ENCODE results near the gene GAGE10.

Gene GAGE10

GRCh38 chrX:49269010-49269766 lies 34.3 kb upstream of the GAGE10 start:
- WGBS (ENCODE audit: insufficient coverage): 46% methylated on average over 45 of the region's 45 CpGs
- Histone ChIP-seq H3K9me3 (ENCODE audit: control extremely low read depth in 1 of 5, control insufficient read depth in 4 of 5, insufficient read depth in 2 of 5, low read depth in 1 of 5, low read length in 4 of 5) (peaks cover 0 to 3% (median 0%) of the 10 kb centered on the region in 5 experiments), H3K36me3 (ENCODE audit: control insufficient read depth in 4 of 4, insufficient read depth in 4 of 4, low read length in 3 of 4) (peaks cover 0 to 8% (median 2%) of the 10 kb centered on the region in 4 experiments), H3K4me1 (ENCODE audit: control extremely low read depth in 1 of 4, control insufficient read depth in 4 of 4, insufficient read depth in 4 of 4, low read length in 3 of 4) (peaks cover 5 to 44% (median 23%) of the 10 kb centered on the region in 4 experiments), H3K4me3 (ENCODE audit: control insufficient read depth in 1 of 7, extremely low read depth in 1 of 7, insufficient read depth in 4 of 7, low read depth in 2 of 7, low read length in 6 of 7) (peak overlapping the region; percentile 62 to 89 (median 74)), H3K27ac (ENCODE audit: insufficient read depth in 1 of 2, low read depth in 1 of 2, low read length in 2 of 2, poor library complexity in 1 of 2, severe bottlenecking in 2 of 2) (peak overlapping the region; percentile 88 to 95), H3K27me3 (replicated peaks in 2 of 5; ENCODE audit: control insufficient read depth in 4 of 5, insufficient read depth in 5 of 5, low read length in 4 of 5) (no peaks in the 10 kb centered on the region)
- DNase-seq: peak; percentile 97 to 99 (median 99)
- POLR2A ChIA-PET: interaction anchor here (0.5 kb wide), 1 partner anchor 32 kb away, joined by 4 read pairs; no protein-coding TSS in a partner anchor
- CTCF ChIA-PET: interaction anchor here (0.8 kb wide), 1 partner anchor 114 kb away, joined by 3 read pairs; no protein-coding TSS in a partner anchor

GRCh38 chrX:49269767-49270248 lies 33.6 kb upstream of the GAGE10 start, which contains the start of gene PPP1R3F:
PPP1R3F (plus strand) TSS chrX:49269793; CDS start chrX:49269870, 77 bp downstream.
- H3K27ac ChIP-seq (ENCODE audit: insufficient read depth in 1 of 2, low read depth in 1 of 2, low read length in 2 of 2, poor library complexity in 1 of 2, severe bottlenecking in 2 of 2): peak within 1 kb of the TSS; percentile 88 to 95
- H3K4me3 ChIP-seq (ENCODE audit: control insufficient read depth in 1 of 7, extremely low read depth in 1 of 7, insufficient read depth in 4 of 7, low read depth in 2 of 7, low read length in 6 of 7): peak within 1 kb of the TSS; percentile 62 to 89 (median 74)
- DNase-seq: no peak
- peaks cover 0 to 3% (median 0%) of the 10 kb centered on the region in 5 experiments for H3K9me3 ChIP-seq (ENCODE audit: control extremely low read depth in 1 of 5, control insufficient read depth in 4 of 5, insufficient read depth in 2 of 5, low read depth in 1 of 5, low read length in 4 of 5)
- H3K4me1 ChIP-seq (ENCODE audit: control extremely low read depth in 1 of 4, control insufficient read depth in 4 of 4, insufficient read depth in 4 of 4, low read length in 3 of 4): peaks cover 5 to 44% (median 24%) of the 10 kb centered on the region in 4 experiments
- ChIA-PET CTCF (no interaction called here), POLR2A (interaction anchor here (0.5 kb wide), 1 partner anchor 31 kb away, joined by 4 read pairs; no protein-coding TSS in a partner anchor)
- no peaks in the 10 kb centered on the region for H3K27me3 ChIP-seq (replicated peaks in 2 of 5; ENCODE audit: control insufficient read depth in 4 of 5, insufficient read depth in 5 of 5, low read length in 4 of 5)
- H3K36me3 ChIP-seq (ENCODE audit: control insufficient read depth in 4 of 4, insufficient read depth in 4 of 4, low read length in 3 of 4): peaks cover 0 to 8% (median 2%) of the 10 kb centered on the region in 4 experiments
- 46% methylated on average over 64 of the region's 70 CpGs for WGBS (ENCODE audit: insufficient coverage)

GRCh38 chrX:49270249-49270921 lies 33.1 kb upstream of the GAGE10 start:
- Histone ChIP-seq H3K9me3 (ENCODE audit: control extremely low read depth in 1 of 5, control insufficient read depth in 4 of 5, insufficient read depth in 2 of 5, low read depth in 1 of 5, low read length in 4 of 5) (peaks cover 0 to 3% (median 0%) of the 10 kb centered on the region in 5 experiments), H3K4me1 (ENCODE audit: control extremely low read depth in 1 of 4, control insufficient read depth in 4 of 4, insufficient read depth in 4 of 4, low read length in 3 of 4) (peaks cover 5 to 44% (median 25%) of the 10 kb centered on the region in 4 experiments), H3K27me3 (replicated peaks in 2 of 5; ENCODE audit: control insufficient read depth in 4 of 5, insufficient read depth in 5 of 5, low read length in 4 of 5) (no peaks in the 10 kb centered on the region), H3K4me3 (ENCODE audit: control insufficient read depth in 1 of 7, extremely low read depth in 1 of 7, insufficient read depth in 4 of 7, low read depth in 2 of 7, low read length in 6 of 7) (peak overlapping the region; percentile 34 to 89 (median 69)), H3K36me3 (ENCODE audit: control insufficient read depth in 4 of 4, insufficient read depth in 4 of 4, low read length in 3 of 4) (peaks cover 0 to 8% (median 2%) of the 10 kb centered on the region in 4 experiments), H3K27ac (ENCODE audit: insufficient read depth in 1 of 2, low read depth in 1 of 2, low read length in 2 of 2, poor library complexity in 1 of 2, severe bottlenecking in 2 of 2) (peak overlapping the region; percentile 55 to 95)
- ChIA-PET CTCF (interaction anchor here (0.8 kb wide), 1 partner anchor 80 kb away, joined by 3 read pairs; no protein-coding TSS in a partner anchor), POLR2A (no interaction called here)
- DNase-seq: no peak
- 65% methylated on average over 64 of the region's 66 CpGs for WGBS (ENCODE audit: insufficient coverage)

DNA sequence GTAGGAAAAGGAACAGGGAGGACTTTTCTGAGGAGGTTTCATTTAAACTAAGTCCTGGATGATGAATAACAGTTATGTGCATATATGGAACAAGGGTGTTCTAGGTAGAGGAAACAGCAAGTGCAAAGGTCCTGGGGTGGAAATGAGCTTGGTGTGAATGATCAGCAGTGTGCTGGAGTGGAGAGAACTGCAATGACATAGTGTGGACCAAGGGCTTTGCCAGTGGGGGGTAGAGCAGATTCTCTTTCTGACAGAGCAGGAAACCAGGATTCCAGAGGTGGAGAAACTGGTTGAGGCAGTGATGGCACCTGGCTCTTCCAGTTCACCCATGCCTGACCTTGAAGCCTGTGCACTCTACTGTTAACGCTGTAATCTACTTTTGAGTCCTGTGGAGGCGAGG lies 32.1 kb upstream of the GAGE10 start:
- H3K4me1 ChIP-seq (ENCODE audit: control extremely low read depth in 1 of 4, control insufficient read depth in 4 of 4, insufficient read depth in 4 of 4, low read length in 3 of 4): peaks cover 5 to 44% (median 25%) of the 10 kb centered on the region in 4 experiments
- H3K4me3 ChIP-seq (ENCODE audit: control insufficient read depth in 1 of 7, extremely low read depth in 1 of 7, insufficient read depth in 4 of 7, low read depth in 2 of 7, low read length in 6 of 7): no peak overlapping the region
- 77% methylated on average over 2 of the region's 2 CpGs for WGBS (ENCODE audit: insufficient coverage)

GRCh38 chrX:49272421-49272820 lies 31.0 kb upstream of the GAGE10 start:
- WGBS (ENCODE audit: insufficient coverage): 20% methylated on average over 1 of the region's 6 CpGs
- POLR2A ChIA-PET: interaction anchor here (0.6 kb wide), 1 partner anchor 353 kb away, joined by 3 read pairs; the partner anchor contains the start of gene PIM2
- CTCF ChIA-PET: interaction anchor here (0.5 to 1.5 kb wide), 3 partner anchors 11 to 116 kb away, joined by 3 to 4 read pairs (median 3); no protein-coding TSS in a partner anchor
- Histone ChIP-seq H3K36me3 (ENCODE audit: control insufficient read depth in 4 of 4, insufficient read depth in 4 of 4, low read length in 3 of 4) (peaks cover 0 to 8% (median 2%) of the 10 kb centered on the region in 4 experiments), H3K4me1 (ENCODE audit: control extremely low read depth in 1 of 4, control insufficient read depth in 4 of 4, insufficient read depth in 4 of 4, low read length in 3 of 4) (peaks cover 5 to 44% (median 25%) of the 10 kb centered on the region in 4 experiments), H3K27ac (ENCODE audit: insufficient read depth in 1 of 2, low read depth in 1 of 2, low read length in 2 of 2, poor library complexity in 1 of 2, severe bottlenecking in 2 of 2) (no peak overlapping the region), H3K4me3 (ENCODE audit: control insufficient read depth in 1 of 7, extremely low read depth in 1 of 7, insufficient read depth in 4 of 7, low read depth in 2 of 7, low read length in 6 of 7) (peak overlapping the region in 1 of 7 experiments; percentile 42), H3K27me3 (replicated peaks in 2 of 5; ENCODE audit: control insufficient read depth in 4 of 5, insufficient read depth in 5 of 5, low read length in 4 of 5) (no peaks in the 10 kb centered on the region), H3K9me3 (ENCODE audit: control extremely low read depth in 1 of 5, control insufficient read depth in 4 of 5, insufficient read depth in 2 of 5, low read depth in 1 of 5, low read length in 4 of 5) (peaks cover 0 to 3% (median 0%) of the 10 kb centered on the region in 5 experiments)
- DNase-seq: no peak

More for the DNA sequence above, 32.1 kb upstream of the GAGE10 start:
- Histone ChIP-seq H3K27ac (ENCODE audit: insufficient read depth in 1 of 2, low read depth in 1 of 2, low read length in 2 of 2, poor library complexity in 1 of 2, severe bottlenecking in 2 of 2) (no peak overlapping the region), H3K9me3 (ENCODE audit: control extremely low read depth in 1 of 5, control insufficient read depth in 4 of 5, insufficient read depth in 2 of 5, low read depth in 1 of 5, low read length in 4 of 5) (peaks cover 0 to 3% (median 0%) of the 10 kb centered on the region in 5 experiments), H3K36me3 (ENCODE audit: control insufficient read depth in 4 of 4, insufficient read depth in 4 of 4, low read length in 3 of 4) (peaks cover 0 to 8% (median 2%) of the 10 kb centered on the region in 4 experiments), H3K27me3 (replicated peaks in 2 of 5; ENCODE audit: control insufficient read depth in 4 of 5, insufficient read depth in 5 of 5, low read length in 4 of 5) (no peaks in the 10 kb centered on the region)
- CTCF ChIA-PET: interaction anchor here (1.5 kb wide), 1 partner anchor 115 kb away, joined by 3 read pairs; no protein-coding TSS in a partner anchor
- POLR2A ChIA-PET: no interaction called here
- DNase-seq: no peak

DNA sequence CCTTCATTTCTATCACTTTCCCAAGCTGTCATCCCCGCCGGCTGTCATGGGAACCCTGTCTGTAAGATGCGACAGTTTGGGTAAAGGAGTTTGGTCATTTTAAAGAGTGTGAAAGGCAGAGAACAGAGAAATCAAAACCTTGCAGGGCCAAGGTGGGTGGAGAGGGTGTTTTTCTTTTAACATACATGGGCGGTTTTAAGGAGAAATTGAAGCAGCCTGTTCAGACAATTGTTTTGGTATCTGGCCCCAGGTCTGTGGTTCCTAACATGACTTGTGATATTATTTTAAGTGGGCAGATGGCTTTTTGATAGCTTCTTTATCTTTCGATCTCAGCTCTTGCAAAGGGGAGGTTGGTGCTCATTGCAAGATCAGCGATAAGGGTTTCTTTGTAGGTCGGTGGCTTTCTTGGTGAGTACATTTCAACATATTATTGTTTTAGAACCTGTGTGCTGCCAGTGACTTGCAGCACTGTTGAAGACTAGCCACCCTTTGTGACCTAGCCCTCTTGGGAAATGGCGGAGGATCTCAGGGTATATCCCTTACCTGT lies 30.2 kb upstream of the GAGE10 start:
- peak; percentile 4 to 69 (median 54) for DNase-seq
- H3K9me3 ChIP-seq (ENCODE audit: control extremely low read depth in 1 of 5, control insufficient read depth in 4 of 5, insufficient read depth in 2 of 5, low read depth in 1 of 5, low read length in 4 of 5): peaks cover 0 to 3% (median 0%) of the 10 kb centered on the region in 5 experiments
- WGBS (ENCODE audit: insufficient coverage): 68% methylated on average over 4 of the region's 8 CpGs
- H3K4me1 ChIP-seq (ENCODE audit: control extremely low read depth in 1 of 4, control insufficient read depth in 4 of 4, insufficient read depth in 4 of 4, low read length in 3 of 4): peaks cover 5 to 42% (median 25%) of the 10 kb centered on the region in 4 experiments
- peaks cover 0 to 8% (median 2%) of the 10 kb centered on the region in 4 experiments for H3K36me3 ChIP-seq (ENCODE audit: control insufficient read depth in 4 of 4, insufficient read depth in 4 of 4, low read length in 3 of 4)
- CTCF ChIA-PET: interaction anchor here (1.2 kb wide), 1 partner anchor 11 kb away, joined by 3 read pairs; no protein-coding TSS in a partner anchor
- no peak overlapping the region for H3K4me3 ChIP-seq (ENCODE audit: control insufficient read depth in 1 of 7, extremely low read depth in 1 of 7, insufficient read depth in 4 of 7, low read depth in 2 of 7, low read length in 6 of 7)
- no peaks in the 10 kb centered on the region for H3K27me3 ChIP-seq (replicated peaks in 2 of 5; ENCODE audit: control insufficient read depth in 4 of 5, insufficient read depth in 5 of 5, low read length in 4 of 5)
- POLR2A ChIA-PET: no interaction called here
- H3K27ac ChIP-seq (ENCODE audit: insufficient read depth in 1 of 2, low read depth in 1 of 2, low read length in 2 of 2, poor library complexity in 1 of 2, severe bottlenecking in 2 of 2): no peak overlapping the region

Data from common myeloid progenitor, CD34-positive (primary cell).